NCI-H128 (cell line): ENCODE measurements around the gene HDGF.

Source experiments
- DNase-seq: peaks from one replicate; lab custom pipeline; 2025; ENCODE audit not compliant: unreplicated experiment; lab: John Stamatoyannopoulos, UW

HDGF gene

GRCh38 chr1:156751451-156751756, at the start of gene HDGF:
HDGF (minus strand) TSS chr1:156751675; CDS start chr1:156751429, 246 bp downstream.
- DNase-seq, result no peak

GRCh38 chr1:156797212-156797871, 45.9 kb upstream of the HDGF start:
- no peak for DNase-seq

GRCh38 chr1:156796340-156797097, 45.0 kb upstream of the HDGF start:
- no peak for DNase-seq

- DNase-seq, result no peak
These were observed 44.3 kb upstream of the HDGF start for GRCh38 chr1:156795787-156796186.

GRCh38 chr1:156795374-156795733, 43.9 kb upstream of the HDGF start:
- DNase-seq, result no peak

- no peak for DNase-seq
These were observed 43.3 kb upstream of the HDGF start for GRCh38 chr1:156794506-156795373.

GRCh38 chr1:156789621-156790318, 38.3 kb upstream of the HDGF start:
- no peak for DNase-seq

GRCh38 chr1:156788136-156788535, 36.7 kb upstream of the HDGF start:
- DNase-seq, result no peak

- no peak for DNase-seq
These were observed 35.2 kb upstream of the HDGF start for GRCh38 chr1:156786640-156787039.

- DNase-seq, result no peak
These were observed 34.0 kb upstream of the HDGF start for GRCh38 chr1:156785458-156785857.

GRCh38 chr1:156781585-156782186, 30.2 kb upstream of the HDGF start:
- no peak for DNase-seq

- no peak for DNase-seq
These were observed 26.1 kb upstream of the HDGF start for GRCh38 chr1:156777573-156777972.

- DNase-seq, result no peak
These were observed 25.5 kb upstream of the HDGF start for GRCh38 chr1:156776942-156777341.

- DNase-seq, result no peak
These were observed 24.3 kb upstream of the HDGF start for GRCh38 chr1:156775799-156776198.

GRCh38 chr1:156773607-156774006, 22.1 kb upstream of the HDGF start:
- no peak for DNase-seq

GRCh38 chr1:156772728-156773497, 21.4 kb upstream of the HDGF start:
- no peak for DNase-seq

- no peak for DNase-seq
These were observed 20.7 kb upstream of the HDGF start for GRCh38 chr1:156772222-156772621.

- no peak for DNase-seq
These were observed 17.3 kb upstream of the HDGF start for GRCh38 chr1:156768610-156769295.

- DNase-seq, result no peak
These were observed 16.6 kb upstream of the HDGF start for GRCh38 chr1:156767879-156768604.
